GM19193 (cell line): ENCODE measurements around the gene PKD1L1.

Experiments
- POLR2A ChIP-seq: IDR thresholded peaks from 4 replicates; pipeline ENCODE4 v1.6.1; 2011; ENCODE audit not compliant: insufficient read depth, insufficient read length; ENCODE audit errors: extremely low read depth

Gene PKD1L1

DNA sequence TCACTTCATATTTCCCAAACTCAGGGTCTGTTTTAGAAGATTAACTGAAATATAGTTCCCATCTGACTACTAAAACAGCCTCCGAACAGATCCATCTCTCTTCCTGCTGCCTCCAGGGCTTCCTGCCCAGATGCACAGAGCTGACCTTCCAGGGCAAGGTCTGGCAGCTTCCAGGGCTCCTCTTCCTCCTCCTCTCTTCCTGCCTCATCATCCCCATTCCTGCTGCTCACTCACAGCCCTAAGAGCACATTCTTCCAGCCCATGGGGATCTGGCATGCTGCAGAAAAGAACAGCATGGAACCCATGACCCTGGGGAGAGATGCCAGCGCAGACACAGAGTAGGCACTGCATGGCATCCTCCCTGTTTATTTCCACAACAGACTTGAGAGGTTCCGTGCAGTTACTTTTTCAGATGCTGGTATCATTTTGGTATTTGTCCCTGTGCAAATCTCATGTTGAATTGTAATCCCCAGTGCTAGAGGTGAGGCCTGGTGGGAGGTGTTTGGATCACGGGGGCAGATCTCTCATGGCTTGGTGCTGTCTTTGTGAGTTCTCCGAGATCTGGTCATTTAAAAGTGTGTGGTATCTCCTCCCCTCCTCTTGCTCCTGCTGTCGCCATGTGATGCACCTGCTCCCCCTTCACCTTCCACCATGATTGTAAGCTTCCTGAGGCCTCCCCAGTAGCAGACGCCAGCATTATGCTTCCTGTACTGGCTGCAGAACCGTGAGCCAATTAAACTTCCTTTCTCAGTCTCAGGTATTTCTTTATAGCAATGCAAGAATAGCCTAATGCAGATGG is 4.4 kb downstream of the PKD1L1 start:
- no peak for TF ChIP-seq POLR2A

DNA sequence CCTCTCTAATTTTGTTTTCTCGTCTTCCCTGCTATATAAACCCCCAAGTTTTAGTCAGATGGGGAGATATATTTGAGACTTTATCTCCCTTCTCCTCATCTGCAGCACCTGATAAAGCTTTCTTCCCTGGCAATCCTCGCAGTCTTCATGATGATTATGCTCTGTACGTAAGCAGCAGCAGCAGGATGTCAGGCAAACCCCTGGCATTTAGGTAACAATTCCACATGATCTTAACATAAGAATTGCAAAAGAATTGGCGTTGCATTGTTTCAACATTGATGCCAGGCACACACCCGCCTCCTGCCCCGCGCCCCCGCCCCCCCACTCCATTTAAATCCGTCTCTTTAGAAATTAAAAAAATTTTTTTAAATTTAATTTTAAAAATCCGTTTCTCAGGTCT is 6.1 kb downstream of the PKD1L1 start:
- no peak for TF ChIP-seq POLR2A

DNA sequence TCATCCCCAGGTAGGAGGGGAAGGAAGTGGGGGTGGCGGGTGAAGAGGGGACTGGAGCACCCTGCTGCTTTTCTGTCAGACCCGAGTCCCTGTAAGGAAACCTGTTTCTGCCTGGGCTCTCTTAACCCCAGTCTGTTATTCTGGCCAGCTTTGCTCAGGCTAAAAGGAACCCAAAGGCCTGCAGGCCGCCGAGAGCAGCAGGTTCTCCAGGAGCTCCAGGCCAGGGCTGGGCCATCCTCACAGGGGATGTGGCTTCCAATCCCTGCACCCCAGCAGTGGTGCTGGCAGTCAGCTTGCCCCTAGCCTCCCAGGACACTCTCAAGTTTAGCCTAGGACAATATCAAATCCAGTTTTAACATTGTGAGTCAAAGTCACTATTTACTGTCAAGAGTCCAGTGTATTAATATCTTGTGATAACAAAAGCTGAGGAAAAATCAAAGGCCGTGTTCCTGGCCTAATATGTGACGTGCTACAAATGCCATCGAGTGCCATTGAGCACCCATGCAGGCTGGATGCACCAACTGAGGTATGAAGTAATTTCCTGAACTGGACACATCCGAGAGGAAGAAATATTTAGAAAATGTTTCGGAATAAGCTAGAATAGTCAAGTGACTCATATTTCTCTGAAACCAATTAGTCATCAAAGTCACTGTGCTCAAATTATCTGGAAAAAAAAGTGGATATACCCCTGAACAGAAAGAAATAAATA is 7.0 kb downstream of the PKD1L1 start:
- no peak for TF ChIP-seq POLR2A

DNA sequence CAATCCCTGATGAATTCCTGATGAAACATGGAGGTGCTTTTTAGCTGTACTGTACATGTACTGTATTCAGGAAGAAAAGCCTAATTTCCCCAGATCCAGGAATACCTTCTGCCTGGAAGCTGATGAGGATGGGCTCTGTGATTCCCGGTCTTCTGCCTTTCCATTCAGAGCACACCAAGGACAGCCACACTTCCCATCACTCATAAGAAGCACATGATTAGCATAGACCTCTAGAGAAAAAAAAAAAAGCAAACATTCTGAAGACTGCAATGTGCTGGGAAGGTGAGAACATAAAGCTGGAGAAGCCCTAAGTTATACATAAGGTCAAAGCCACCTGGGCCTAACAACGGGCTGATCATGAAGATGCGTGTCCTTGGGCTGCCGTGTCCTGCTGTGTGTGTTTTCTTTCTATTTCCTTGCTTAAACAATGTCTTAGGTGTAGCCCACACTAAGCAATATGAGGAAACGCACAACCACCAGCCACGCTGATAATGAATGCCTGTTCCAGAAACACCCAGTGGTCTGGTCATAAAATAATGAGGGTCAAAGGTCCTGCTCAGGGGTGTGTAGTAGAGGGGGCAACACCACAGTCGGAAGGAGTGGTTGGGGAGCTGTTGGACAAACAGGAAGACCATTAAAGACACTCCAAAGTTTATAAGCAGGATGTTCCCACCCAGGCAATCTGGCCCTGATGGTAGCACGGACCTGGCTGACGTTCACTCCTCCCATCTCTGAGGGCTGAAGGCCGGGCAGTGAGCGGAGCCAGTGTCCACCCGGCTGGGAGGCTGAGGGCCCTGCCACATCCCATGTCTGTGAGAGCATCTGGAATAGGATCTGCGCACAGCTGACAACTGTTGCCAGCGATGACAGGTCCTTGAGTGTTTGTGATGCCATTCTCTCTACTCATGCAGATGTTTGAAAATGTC is 7.9 kb downstream of the PKD1L1 start:
- TF ChIP-seq POLR2A: no peak

DNA sequence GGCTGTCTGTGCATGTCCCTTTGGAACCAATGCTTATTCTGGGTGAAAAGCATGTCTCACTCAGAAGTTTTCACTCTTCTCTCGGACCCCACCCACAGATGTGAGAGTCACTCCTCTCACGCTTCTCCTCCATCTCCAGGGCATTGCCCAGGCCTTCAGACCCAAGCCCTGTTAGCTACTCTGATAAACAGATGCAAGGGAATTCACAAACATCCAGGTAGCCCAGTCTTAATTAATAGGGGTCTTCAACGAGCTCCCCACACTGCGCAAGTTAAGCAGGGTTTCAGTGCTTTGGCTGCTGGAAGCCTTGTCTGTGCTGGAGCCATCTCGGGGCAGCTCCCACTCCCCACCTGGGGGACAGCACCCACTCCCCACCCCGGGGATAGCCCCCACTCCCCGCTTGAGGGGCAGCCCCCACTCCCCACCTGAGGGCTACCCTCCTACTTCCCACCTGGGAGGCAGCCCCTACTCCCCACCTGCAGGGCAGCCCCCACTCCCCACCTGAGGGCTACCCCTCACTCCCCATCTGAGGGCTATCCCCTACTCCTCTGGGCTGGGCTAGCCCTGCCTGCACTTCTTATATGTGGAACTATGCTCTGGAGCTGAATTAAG is 8.7 kb downstream of the PKD1L1 start:
- TF ChIP-seq POLR2A: no peak

DNA sequence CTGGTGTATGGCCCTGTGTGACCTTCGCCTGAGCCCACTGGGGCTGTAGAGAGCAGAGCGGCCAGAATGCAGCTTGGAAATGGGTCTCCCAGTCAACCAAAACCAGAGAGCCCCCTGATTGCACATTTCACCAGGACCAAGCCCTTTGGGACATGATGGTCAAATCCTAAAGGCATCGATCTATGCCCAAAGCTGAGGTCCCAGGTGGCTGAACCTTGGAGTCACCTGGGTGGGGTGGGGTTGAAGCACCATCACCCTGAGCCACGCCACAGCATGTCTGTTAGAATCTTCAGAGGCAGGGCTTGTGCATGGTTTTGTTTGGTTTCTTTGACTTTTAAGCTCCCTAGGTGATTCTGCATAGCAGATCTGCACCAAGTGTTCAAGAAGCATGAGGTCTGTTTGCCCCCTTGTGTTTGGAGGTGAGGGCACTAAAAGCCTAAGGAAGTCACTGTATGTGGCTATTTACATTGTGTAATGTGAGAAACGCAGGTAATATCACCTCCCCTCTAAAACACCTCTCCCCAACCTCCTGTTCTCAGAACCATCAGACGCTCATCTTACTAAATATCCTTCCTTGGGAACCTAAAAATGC is 9.6 kb downstream of the PKD1L1 start:
- no peak for TF ChIP-seq POLR2A

DNA sequence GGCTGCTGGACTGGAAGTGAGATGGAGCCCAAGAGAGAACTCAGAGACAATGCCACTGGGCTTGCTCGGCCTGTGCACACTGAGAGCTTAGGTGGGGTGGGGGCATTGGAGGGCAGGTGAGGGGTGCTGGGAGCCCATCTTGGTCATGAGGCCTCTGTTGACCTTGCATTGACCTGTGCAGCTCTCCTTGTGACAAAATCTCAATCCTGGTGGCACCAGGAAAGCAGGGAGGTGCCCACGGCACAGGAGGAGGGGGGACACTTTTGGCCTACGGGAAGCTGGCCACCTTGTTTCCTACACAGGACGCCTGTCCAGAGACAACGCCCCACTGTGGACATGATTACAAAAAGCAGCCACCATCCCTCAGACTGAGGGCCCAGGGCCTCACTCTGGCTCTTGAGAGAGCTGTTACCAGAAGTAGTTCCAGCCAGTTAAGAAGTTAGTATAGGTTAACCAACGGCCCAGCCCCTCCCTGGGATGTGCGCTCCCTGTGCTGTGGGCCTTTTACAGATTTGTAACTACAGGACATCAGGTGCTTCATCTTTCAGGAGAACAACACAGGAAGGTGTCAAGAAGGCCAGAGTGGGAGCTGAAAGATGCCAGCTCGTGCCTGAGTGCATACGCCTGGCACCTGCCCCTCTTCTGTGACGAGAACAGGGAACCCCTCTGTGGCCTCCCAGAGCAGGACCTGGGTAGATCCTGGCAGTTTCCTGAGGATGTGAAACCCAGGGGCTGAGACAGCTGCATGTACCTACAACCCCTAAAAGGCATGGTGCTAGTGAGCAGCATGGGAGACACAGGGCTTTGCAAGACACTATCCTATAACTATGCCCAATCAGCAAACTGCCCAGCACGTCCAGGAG is 10.3 kb downstream of the PKD1L1 start:
- TF ChIP-seq POLR2A: no peak

DNA sequence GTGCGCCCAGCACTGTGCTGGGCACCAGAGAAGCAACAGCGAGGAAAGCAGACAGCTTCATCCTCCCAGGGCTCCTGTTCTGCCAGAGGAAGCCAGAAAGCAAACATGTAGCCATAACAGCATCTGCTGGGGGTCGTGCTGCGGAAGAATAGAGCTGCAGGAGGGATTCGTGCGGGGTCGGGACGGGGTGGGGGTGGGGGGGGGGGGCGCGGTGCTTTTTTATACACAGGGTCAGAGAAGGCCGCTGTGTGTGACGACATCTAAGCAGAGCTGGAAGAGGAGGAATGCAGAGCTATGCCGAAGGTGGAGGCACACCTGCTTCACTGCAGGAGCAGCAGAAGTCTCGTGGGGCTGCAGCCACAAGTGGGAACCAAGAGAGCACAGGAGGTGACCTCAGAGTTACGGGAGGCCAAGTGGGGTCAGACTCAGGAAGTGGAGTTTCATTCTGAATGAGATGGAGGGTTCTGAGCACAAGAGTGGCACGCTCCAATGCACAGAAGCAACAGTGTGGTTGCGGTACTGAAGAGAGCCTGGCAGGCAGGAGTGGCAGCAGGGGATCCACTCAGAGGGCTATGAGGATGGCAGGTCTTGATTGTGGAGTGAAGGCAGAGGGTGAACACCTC is 11.1 kb downstream of the PKD1L1 start:
- TF ChIP-seq POLR2A: peak; percentile 49

DNA sequence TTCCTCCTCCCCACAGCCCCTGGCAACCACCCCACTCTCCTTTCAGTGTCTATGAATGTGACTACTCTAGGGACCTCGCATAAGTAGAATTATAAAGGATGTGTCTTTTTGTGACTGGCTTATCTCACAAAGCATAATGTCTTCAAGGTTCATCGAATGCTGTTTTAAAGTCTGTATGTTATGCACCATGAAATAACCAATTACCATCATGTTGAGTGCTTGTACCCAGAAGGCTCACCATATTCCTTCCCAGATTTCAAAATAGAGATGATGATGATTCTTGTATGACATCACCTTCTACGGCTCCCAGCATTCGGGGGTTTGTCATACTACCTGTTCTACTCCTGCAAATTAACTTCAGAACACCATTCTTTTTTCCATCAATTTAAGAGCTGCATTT is 11.9 kb downstream of the PKD1L1 start:
- TF ChIP-seq POLR2A: no peak

DNA sequence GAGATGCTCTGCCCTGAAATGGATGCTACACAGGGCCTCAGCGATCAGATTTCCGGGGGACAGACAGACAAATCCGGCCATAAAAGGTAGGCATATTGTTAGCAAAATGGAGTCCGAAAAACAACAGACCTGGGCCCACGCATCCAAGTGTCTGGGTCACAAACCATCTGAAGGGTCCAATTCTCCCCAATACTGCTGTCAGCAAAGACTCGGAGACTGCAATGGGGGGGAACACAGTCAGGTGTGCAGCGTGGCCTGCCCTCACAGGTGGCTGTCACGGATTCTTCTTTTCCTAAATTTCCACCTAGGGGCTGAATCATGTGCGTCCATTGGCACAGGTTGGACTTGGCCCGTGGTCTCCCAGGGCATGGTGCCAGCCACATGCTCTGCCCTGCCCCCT is 12.9 kb downstream of the PKD1L1 start:
- no peak for TF ChIP-seq POLR2A

DNA sequence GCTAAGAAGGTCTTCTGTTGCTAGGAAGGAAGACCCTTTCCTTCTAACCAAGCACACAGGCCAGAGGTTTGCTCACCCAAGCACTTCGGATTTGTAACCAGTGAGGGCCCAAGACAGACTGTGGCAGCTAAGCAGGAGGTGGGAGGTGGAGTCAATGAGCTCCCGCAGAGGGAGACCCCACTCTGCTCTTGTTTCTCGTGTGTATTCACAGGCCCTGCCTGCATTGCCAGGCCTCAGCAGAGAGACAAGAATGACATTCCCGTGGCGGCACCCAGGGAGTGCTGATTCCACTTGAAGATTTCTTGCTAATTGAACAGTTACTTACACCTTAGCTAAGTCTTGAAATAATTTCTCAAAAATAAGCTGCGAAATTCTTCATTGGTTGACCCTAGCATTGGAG is 13.4 kb downstream of the PKD1L1 start:
- TF ChIP-seq POLR2A: no peak

DNA sequence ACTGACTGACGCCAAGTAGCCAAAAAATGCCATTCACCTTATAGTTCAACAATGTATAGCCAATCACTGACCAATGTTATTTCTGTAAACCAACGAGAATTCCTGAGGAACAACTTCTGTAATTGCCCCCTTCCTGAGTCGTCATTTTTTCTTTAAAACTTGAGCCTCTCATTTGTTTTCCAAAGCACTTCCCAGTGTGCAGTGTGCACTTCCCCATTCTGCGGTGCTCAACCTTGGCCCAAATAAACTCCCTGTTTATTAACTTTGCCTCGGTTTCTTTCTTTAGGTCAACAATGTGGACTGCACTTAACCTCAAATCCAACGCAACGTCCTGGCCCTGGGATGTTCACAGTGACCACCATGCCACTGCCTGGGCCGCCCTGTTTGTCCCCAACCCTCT is 15.1 kb downstream of the PKD1L1 start:
- TF ChIP-seq POLR2A: no peak

DNA sequence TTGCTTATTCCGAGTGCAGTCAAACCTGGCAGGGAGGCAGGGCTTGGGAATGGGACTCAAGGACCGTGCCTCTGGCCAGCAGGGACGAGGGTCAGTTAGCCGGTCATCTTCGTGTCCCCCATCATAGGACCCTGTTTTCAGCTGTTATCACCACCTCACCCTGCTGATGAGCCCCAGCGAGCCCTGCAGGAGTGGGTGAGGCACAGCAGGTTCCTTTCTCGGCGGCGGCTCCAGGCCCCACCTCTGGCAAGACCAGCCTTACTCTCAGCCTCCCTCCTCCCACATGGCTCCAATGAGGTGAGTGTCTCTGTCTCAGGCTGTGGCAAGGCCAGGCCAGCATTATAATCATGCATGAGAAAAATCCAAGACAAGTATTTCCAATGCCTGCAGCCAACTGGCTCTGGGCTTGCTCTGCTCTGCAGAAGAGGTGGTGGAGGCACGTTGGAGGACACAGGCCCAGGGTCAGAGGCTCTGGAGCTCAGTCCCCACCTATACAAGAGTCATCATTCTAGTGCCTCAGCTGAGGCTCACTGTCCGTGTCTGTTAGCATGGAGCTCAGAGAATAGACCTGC is 15.7 kb downstream of the PKD1L1 start:
- no peak for TF ChIP-seq POLR2A
